Bronchial epithelial cell (primary cell): ENCODE measurements around the gene MUC20. TPM values are rescaled to one million over a fixed set of nuclear protein-coding genes. Genes with fewer than 3 reads are reported as not detected.

ENCODE experiments used
- DNase-seq: peaks from one replicate; pipeline ENCODE4 v3.0.0-alpha.2; 2010; ENCODE audit warnings: low read depth
- FAIRE-seq: peaks from 2 replicates; lab custom pipeline; 2011; peaks lifted over from hg19 to GRCh38; lab: Jason Lieb, UNC
- H3K27me3 ChIP-seq: 2 replicates; pipeline ENCODE4 v1.5.1; 2011; ENCODE audit warnings: low read length; ENCODE audit not compliant: control insufficient read depth, insufficient read depth
- H3K36me3 ChIP-seq: 2 replicates; pipeline ENCODE4 v1.5.1; 2011; ENCODE audit warnings: low read length; ENCODE audit not compliant: control insufficient read depth, insufficient read depth
- H3K4me3 ChIP-seq: 2 replicates; pipeline ENCODE4 v1.5.1; 2011; ENCODE audit warnings: mild to moderate bottlenecking, low read depth, low read length, control low read depth
- total RNA-seq: library from RNA; depleted of rRNA; stranded (reverse); fragments of >200 nt; gene quantifications from 2 replicates; pipeline ENCODE4 v1.2.1, GENCODE V29; 2014
- TF ChIP-seq, protein P1 (sequence below): IDR thresholded peaks from 2 replicates; pipeline ENCODE4 v1.5.1; 2011; ENCODE audit warnings: mild to moderate bottlenecking, moderate library complexity, low read length, control low read depth, inconsistent platforms; ENCODE audit not compliant: insufficient read depth, severe bottlenecking

The MUC20 gene
- total RNA-seq, 1 donor from 2014 or later = 1.6 TPM

- no peak for DNase-seq
- FAIRE-seq = no peak
- TF ChIP-seq, protein P1, sequence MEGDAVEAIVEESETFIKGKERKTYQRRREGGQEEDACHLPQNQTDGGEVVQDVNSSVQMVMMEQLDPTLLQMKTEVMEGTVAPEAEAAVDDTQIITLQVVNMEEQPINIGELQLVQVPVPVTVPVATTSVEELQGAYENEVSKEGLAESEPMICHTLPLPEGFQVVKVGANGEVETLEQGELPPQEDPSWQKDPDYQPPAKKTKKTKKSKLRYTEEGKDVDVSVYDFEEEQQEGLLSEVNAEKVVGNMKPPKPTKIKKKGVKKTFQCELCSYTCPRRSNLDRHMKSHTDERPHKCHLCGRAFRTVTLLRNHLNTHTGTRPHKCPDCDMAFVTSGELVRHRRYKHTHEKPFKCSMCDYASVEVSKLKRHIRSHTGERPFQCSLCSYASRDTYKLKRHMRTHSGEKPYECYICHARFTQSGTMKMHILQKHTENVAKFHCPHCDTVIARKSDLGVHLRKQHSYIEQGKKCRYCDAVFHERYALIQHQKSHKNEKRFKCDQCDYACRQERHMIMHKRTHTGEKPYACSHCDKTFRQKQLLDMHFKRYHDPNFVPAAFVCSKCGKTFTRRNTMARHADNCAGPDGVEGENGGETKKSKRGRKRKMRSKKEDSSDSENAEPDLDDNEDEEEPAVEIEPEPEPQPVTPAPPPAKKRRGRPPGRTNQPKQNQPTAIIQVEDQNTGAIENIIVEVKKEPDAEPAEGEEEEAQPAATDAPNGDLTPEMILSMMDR = no peak
- no peaks in the 10 kb centered on the region for H3K36me3 ChIP-seq
- peaks cover 5% of the 10 kb centered on the region for H3K27me3 ChIP-seq
- H3K4me3 ChIP-seq = no peak overlapping the region
Measured at GRCh38 chr3:195763843-195764825, 43.4 kb downstream of the MUC20 start.

GRCh38 chr3:195764961-195765706 is 44.4 kb downstream of the MUC20 start:
- TF ChIP-seq, protein P1 = no peak
- Histone ChIP-seq H3K4me3 (no peak overlapping the region), H3K27me3 (peaks cover 3% of the 10 kb centered on the region), H3K36me3 (no peaks in the 10 kb centered on the region)
- no peak for FAIRE-seq
- DNase-seq = no peak

- no peak overlapping the region for H3K4me3 ChIP-seq
- no peaks in the 10 kb centered on the region for H3K27me3 ChIP-seq
- FAIRE-seq = no peak
- TF ChIP-seq, protein P1 = no peak
- no peaks in the 10 kb centered on the region for H3K36me3 ChIP-seq
- no peak for DNase-seq
Measured at GRCh38 chr3:195766671-195767070, 45.9 kb downstream of the MUC20 start.

DNA sequence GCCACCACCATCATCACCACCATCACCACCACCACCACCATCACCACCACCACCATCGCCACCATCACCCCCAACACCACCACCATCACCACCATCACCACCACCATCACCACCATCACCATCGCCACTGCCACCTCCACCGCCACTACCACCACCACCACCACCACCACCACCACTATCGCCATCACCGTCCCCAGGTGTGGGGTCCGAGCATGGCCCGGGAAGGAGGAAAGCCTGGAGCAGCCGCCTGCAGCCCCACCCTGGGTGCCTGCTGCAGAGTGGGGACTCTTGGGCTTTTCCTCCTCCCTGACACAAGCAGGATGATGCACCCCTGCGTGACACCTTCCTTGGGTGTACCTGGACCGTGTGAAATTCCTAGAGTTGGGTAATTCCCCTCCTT is 47.0 kb downstream of the MUC20 start:
- TF ChIP-seq, protein P1 = no peak
- Histone ChIP-seq H3K36me3 (no peaks in the 10 kb centered on the region), H3K4me3 (no peak overlapping the region), H3K27me3 (no peaks in the 10 kb centered on the region)
- DNase-seq = no peak
- peak; percentile 7 for FAIRE-seq

- TF ChIP-seq, protein P1 = no peak
- no peak overlapping the region for H3K4me3 ChIP-seq
- no peaks in the 10 kb centered on the region for H3K36me3 ChIP-seq
- peak; percentile 40 for FAIRE-seq
- DNase-seq = no peak
- no peaks in the 10 kb centered on the region for H3K27me3 ChIP-seq
Measured at GRCh38 chr3:195768414-195768813, 47.6 kb downstream of the MUC20 start.
